SKM-1 (cell line): ENCODE measurements around the gene LMLN.
"Not testable (repeated sequence)": the region's sequence is repeated elsewhere in the genome, so short reads cannot be mapped to it uniquely, and the experiment has no call there.

ENCODE experiments used
- DNase-seq: peaks from one replicate; lab custom pipeline; 2025; ENCODE audit not compliant: unreplicated experiment; lab: John Stamatoyannopoulos, UW

LMLN gene

DNA sequence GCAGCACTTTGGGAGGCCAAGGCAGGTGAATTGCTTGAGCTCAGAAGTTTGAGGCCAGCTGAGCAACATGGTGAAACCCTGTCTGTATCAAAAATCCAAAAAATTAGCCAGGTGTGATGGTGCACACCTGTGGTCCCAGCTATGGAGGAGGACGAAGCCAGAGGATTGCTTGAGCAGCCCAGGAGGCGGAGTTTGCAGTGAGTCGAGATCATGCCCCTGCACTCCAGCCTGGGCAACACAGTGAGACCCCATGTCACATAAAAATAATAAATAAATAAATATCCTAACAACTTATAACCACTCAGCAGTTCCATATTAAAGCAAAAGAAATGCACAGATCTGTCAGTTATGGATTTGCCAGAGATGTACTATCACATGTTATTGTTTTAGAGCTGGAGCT, 62.6 kb downstream of the LMLN start:
- no peak for DNase-seq

DNA sequence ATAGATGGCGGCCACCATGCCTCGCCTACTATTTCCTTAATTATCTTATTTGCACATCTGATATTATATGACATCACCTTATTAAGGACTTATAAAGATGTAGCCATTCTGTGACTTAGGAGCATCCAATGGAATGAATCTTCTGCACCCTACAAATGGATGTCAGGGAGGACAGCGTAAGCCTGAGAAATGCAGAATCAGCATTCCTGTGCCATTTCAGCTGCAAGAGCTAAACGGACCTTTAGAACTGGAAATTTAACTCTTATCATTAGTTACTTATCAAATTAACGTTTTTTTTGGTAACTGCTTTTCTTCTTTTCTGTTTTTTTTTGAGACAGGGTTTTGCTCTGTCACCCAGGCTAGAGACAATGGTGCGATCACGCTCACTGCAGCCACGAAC, 65.6 kb downstream of the LMLN start:
- DNase-seq: no peak

DNA sequence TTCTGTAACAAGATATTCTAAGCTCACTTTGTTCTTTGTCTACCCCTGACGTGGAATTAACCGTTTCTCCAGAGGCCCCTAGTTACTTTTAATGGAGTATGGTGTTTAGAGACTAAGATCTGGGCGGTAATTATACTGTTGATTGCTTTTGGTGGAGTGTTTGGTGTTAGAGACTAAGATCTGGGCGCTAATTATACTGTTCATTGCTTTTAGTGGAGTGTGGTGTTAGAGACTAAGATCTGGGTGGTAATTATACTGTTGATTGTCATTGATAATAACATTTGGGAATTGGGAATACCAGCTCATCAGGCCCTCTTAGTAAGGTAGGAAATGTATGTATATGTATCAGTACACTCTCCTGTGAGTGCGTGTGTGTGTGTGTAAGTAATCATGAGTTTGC, 66.6 kb downstream of the LMLN start:
- no peak for DNase-seq

DNA sequence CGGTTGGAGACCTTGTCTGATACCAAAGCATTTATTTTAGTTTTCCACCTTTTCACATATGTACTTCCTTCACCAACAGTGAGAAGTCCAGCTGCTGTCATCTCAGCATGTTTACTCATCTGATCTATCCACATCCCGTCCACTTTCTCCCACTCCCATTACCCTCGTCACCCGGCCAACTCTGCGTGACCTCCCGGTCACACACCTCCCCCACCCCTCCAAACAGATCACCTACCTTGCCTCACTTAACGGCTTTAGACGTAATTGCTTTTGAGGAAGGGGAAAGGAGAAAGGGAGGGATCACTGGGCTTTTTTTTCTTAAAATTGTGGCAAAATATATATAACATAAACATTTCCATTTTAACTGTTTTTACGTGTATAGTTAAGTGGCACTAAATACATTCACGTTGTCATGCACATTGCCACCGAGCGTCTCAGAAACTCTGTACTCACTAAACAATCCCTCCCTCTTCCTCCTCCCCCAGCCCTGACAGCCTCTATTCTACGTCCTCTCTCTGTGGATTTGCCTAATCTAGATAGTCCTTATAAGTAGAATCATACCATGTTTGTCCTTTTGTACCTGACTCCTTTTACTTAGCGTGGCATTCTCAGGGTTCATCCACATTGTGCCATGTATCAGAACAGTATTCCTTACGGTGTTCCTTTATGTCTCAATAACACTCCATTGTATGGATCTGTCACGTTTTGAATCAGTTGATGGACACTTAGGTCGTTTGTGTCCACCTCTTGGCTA, 67.2 kb downstream of the LMLN start:
- DNase-seq: no peak

GRCh38 chr3:198027799-198028390, 67.9 kb downstream of the LMLN start:
- DNase-seq: no peak

- no peak for DNase-seq
Measured at GRCh38 chr3:198028718-198029117, 68.7 kb downstream of the LMLN start.

DNA sequence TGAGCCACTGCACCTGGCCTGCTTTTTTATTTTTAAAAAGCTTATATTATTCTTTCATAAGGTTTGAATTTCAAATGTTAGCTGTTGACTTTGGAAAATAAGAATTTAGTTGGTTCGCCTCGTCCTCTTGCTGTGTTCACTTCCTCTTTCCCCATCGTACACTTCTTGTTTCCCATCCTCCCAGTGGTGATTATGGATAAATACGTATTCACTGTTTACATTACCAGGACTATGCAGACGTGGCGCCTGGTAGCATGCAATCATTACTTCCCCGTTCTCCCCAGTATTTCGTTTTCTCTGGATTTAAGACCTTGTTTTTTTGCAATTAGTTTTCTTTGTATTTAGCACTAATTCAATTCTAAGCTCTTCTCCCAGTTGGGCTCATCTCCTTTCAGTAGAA, 70.1 kb downstream of the LMLN start:
- DNase-seq: no peak

- no peak for DNase-seq
Measured at GRCh38 chr3:198030726-198031125, 70.7 kb downstream of the LMLN start.

DNA sequence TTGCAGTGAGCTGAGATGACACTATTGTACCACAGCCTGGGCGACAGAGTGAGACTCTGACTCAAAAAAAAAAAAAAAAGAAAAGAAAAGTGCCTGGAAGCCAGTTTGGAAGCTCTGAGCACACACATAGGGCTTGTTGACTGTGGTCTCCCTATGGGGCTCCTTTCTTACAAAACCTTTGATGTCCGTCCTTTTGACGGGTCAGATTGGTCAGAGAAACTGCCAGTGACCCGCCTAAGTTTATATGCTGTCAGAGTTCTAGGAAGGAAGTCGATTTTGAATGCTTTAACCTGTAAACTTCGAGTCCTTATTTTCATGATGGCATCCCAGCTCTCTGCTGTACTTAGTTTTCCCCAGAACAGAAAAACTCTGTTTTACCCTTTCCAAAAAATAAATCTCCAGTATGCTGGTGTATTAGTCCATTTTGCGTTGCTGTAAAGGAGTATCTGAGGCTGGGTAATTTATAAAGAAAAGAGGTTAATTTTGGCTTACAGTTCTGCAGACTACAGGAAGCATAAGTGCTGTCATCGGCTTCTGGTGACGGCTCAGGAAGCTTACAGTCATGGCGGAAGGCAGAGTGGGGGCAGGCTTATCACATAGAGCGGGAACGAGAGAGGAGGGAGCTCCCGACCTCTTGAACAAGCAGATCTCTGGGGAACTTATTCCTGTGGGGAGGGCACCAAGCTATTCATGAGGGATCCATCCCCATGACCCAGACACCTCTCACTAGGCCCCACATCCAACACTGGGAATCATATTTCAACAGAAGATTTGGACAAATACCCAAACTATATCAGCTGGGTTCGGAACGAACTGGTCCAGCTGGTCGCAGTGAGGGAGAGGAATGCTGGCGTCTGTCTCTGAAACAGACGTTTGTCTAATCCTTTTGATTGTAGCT, 72.3 kb downstream of the LMLN start:
- DNase-seq: no peak

- no peak for DNase-seq
Measured at GRCh38 chr3:198043119-198043518, 83.1 kb downstream of the LMLN start.

- DNase-seq: no peak
Measured at GRCh38 chr3:198046120-198046857, 86.3 kb downstream of the LMLN start.

GRCh38 chr3:198048445-198048844, 88.4 kb downstream of the LMLN start:
- no peak for DNase-seq

DNA sequence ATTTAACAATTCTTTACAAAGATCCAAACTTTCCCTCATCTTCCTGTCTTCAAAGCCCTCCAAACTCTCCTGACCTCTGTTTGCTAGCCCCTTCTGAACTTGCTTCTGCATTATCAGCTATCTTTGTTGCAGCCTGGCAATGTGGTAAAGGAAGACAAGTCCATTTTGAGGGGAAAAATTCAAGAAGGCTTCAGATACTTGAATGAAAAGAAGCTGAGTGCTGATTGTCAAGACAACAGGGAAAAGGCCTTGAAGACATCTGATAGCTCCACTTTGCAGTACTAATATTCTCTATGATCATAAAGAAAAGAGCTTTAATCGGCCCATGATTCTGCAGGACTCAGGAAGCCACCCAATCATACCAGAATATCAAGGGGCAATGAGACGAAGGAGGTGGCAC, 91.8 kb downstream of the LMLN start:
- no peak for DNase-seq

DNA sequence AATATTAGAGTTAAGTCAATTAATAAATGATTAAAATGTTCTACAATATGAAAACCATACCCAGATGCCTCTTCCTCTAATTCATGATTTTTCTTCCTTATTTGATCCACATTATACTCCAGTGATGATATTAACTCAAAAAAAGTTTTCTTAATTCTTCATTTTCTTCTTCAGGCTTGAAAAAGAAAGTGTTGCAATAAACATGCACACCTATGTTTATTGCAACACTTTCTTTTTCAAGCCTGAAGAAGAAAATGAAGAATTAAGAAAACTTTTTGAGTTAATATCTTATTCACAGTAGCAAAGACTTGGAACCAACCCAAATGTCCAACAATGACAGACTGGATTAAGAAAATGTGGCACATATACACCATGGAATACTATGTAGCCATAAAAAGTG, 93.4 kb downstream of the LMLN start:
- not testable (repeated sequence) for DNase-seq

- no peak for DNase-seq
Measured at GRCh38 chr3:198061119-198062067, 101.4 kb downstream of the LMLN start.

- DNase-seq: no peak
Measured at GRCh38 chr3:198062068-198062465, 102.0 kb downstream of the LMLN start.

DNA sequence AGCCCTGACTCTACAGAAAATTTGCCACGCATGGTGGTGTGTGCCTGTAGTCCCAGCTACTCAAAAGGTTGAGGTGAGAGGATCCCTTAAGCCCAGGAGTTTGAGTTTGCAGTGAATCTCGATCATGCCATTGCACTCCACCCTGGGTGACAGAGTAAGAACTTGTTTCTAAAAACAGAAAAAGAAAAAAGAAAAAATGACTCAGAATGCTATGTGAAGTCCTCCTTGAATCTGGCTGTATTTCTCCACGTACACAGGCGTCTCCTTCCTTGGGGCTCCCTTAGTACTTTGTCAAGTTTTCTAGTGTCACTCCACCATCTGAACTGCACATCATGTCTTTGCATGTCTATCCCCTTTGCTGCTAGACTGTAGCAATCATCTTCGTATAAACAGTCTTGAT, 104.4 kb downstream of the LMLN start:
- no peak for DNase-seq

DNA sequence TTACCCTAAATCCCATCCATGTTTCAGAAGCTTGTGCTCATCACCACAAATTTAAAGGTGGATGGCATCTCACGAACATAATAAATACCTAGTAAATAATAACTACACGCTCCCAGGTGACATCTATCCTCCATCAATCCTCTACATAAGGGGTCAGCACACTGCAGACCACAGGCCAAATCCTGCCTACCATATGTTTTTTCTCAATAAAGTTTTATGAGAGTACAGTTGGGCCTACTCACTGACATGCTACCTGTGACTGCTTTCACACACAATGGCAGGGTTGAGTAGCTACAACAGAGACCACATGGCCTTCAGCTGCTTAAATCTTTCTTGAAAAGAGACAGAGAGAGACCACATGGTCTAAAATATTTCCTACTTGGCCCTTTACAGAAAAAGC, 105.9 kb downstream of the LMLN start:
- DNase-seq: no peak

- no peak for DNase-seq
Measured at GRCh38 chr3:198067416-198067815, 107.4 kb downstream of the LMLN start.

- no peak for DNase-seq
Measured at GRCh38 chr3:198070871-198071270, 110.9 kb downstream of the LMLN start.
